Adrenal gland (tissue), 12 donors: ENCODE measurements around the gene SLC25A34. TPM values are rescaled to one million over a fixed set of nuclear protein-coding genes. Genes with fewer than 3 reads are reported as not detected.

Experiments used
- DNase-seq, 7 donors: peaks; one replicate each; pipeline ENCODE4 v3.0.0-alpha.2; 2019 to 2020
- H3K27ac ChIP-seq, 5 donors: fragments of 200-600 bp; sonication (generic) in 4 of 5; 1 replicate in 3 of 5; 2 replicates in 2 of 5; pipeline versions ENCODE4 v1.5.1 to v1.8.0; 2016 to 2020; ENCODE audit warnings: mild to moderate bottlenecking in 1 of 5
- H3K27me3 ChIP-seq: fragments of 200-600 bp; 2 replicates; pipeline ENCODE4 v1.8.0; 2021
- H3K36me3 ChIP-seq, 2 donors: fragments of 200-600 bp; replicated peaks in 1 of 2; 1 replicate in 1 of 2; 2 replicates in 1 of 2; pipeline versions ENCODE4 v1.5.1 to v1.8.0; 2018 to 2022
- H3K4me1 ChIP-seq, 2 donors: fragments of 200-600 bp; replicated peaks in 1 of 2; 1 replicate in 1 of 2; 2 replicates in 1 of 2; pipeline versions ENCODE4 v1.5.1 to v1.8.0; 2018 to 2021
- H3K4me3 ChIP-seq, 4 donors: fragments of 200-600 bp; sonication (generic) in 3 of 4; one replicate each; pipeline ENCODE4 v1.5.1; 2016 to 2018
- H3K9me3 ChIP-seq, 3 donors: fragments of 200-600 bp; sonication (generic) in 1 of 3; replicated peaks in 1 of 3; 1 replicate in 2 of 3; 2 replicates in 1 of 3; pipeline versions ENCODE4 v1.5.1 to v1.8.0; 2016 to 2021
- POLR2A ChIP-seq, 2 donors: fragments of 450-650 bp; IDR thresholded peaks; one replicate each; pipeline ENCODE4 v1.6.1; 2017; ENCODE audit warnings: antibody characterized with exemption in 2 of 2, mild to moderate bottlenecking in 2 of 2, moderate library complexity in 1 of 2
- WGBS, 4 donors: extraction: QIAGEN DNeasy Blood & Tissue Kit in 2 of 4; methylation state at CpG; one replicate each; pipeline versions ENCODE4 v1.1.5 to v1.1.7; 2013 to 2017; 5-methylcytosine and 5-hydroxymethylcytosine counted together
- intact Hi-C, 2 donors: fragments of 100-400 bp; cut with DNase I; formaldehyde crosslinking; loops; one replicate each; pipeline versions ENCODE4 v1.14.1 to v1.15.0; 2022 to 2023
- polyA plus RNA-seq, 3 donors: library from polyadenylated mRNA; stranded (reverse); fragments of 200-250 nt in 2 of 3; fragments of 350-450 nt in 1 of 3; fragmentation: Illumina TruSeq in 1 of 3; extraction: RNeasy Lipid Tissue Mini Kit (QIAGEN cat#74804) in 1 of 3; gene quantifications; one replicate each; pipeline ENCODE4 v1.2.3, GENCODE V29; 2013 to 2014
- total RNA-seq, 9 donors: library from RNA; depleted of rRNA in 4 of 9; stranded (reverse); fragments of >200 nt in 4 of 9; fragments of 120-200 nt in 1 of 9; fragmentation: NEBNext Ultra II Directional in 1 of 9; extraction: Animal tissue kit (Norgen Biotek cat#: 25700) in 1 of 9; gene quantifications; one replicate each; pipeline versions ENCODE4 v1.1.0 to v1.2.4, GENCODE V29; 2013 to 2023
- TF ChIP-seq, protein P1 (sequence below), 6 experiments: fragments of 450-650 bp in 4 of 6; fragments of 200-600 bp in 2 of 6; sonication (generic) in 1 of 6; IDR thresholded peaks; 1 replicate in 5 of 6; 2 replicates in 1 of 6; pipeline versions ENCODE4 v1.5.1 to v1.8.0; 2016 to 2021; ENCODE audit warnings: antibody characterized with exemption in 6 of 6, mild to moderate bottlenecking in 2 of 6, moderate library complexity in 1 of 6
- donor health status: healthy with polysubstance abuse.
- donor health status: Bipolar disorder and iron deficiency.
- donor health status: DM: yes; HTN: yes; CAD: no.
- donor health status: DM: no; HTN: no; CAD: no.
- donor health status: DM: no; HTN: no; CAD: no.
- donor health status: DM: yes; HTN: yes; CAD: no.

The SLC25A34 gene
- total and polyA plus RNA-seq, 12 donors: 0.44 to 12.3 (median 5.7) TPM

GRCh38 chr1:15706751-15707150 lies 29.3 kb upstream of the SLC25A34 start:
- 88 to 94% (median 91%) methylated on average over 5 to 7 of the region's 7 CpGs for WGBS, 4 donors
- intact Hi-C loops: no loop called here
- no peak for TF ChIP-seq POLR2A (IDR thresholded peaks at IDR 0.05)
- TF ChIP-seq, protein P1, sequence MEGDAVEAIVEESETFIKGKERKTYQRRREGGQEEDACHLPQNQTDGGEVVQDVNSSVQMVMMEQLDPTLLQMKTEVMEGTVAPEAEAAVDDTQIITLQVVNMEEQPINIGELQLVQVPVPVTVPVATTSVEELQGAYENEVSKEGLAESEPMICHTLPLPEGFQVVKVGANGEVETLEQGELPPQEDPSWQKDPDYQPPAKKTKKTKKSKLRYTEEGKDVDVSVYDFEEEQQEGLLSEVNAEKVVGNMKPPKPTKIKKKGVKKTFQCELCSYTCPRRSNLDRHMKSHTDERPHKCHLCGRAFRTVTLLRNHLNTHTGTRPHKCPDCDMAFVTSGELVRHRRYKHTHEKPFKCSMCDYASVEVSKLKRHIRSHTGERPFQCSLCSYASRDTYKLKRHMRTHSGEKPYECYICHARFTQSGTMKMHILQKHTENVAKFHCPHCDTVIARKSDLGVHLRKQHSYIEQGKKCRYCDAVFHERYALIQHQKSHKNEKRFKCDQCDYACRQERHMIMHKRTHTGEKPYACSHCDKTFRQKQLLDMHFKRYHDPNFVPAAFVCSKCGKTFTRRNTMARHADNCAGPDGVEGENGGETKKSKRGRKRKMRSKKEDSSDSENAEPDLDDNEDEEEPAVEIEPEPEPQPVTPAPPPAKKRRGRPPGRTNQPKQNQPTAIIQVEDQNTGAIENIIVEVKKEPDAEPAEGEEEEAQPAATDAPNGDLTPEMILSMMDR (IDR thresholded peaks at IDR 0.05): no peak
- no peaks in the 10 kb centered on the region for H3K9me3 ChIP-seq
- H3K36me3 ChIP-seq: no peaks in the 10 kb centered on the region
- H3K4me3 ChIP-seq: no peak overlapping the region
- no peaks in the 10 kb centered on the region for H3K27me3 ChIP-seq
- no peak for DNase-seq
- no peak overlapping the region for H3K27ac ChIP-seq
- peaks cover 21 to 34% of the 10 kb centered on the region in 2 donors for H3K4me1 ChIP-seq

DNA sequence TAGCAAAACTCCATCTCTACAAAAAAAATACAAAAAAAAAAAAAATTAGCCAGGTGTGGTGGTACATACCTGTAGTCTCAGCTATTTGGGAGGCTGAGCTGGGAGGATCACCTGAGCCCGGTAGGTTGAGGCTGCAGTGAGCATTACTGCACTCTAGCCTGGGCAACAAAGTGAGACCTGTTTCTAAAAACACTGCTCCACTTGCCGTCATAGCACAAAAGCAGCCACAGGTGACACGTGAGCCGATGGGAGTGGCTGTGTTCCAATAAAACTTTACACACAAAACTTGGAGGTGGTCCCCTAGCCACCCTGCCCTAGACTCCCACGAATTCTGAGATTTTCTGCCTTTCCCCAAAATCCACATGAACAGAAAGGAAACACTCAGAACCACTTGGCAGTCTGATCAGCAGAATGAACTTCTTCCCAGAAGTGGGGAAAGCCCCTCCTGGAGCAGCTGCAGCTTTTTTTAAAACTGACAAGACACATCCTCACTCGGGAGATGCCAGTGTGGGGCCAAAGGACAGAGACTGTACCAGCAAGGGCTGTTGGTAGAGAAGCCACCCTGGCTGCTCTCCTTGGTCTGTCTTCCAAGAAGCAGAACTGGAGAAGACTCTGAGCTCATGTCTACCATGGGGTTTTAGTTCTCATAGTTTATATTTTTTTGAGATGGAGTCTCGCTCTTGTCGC lies 28.7 kb upstream of the SLC25A34 start:
- DNase-seq: no peak
- Histone ChIP-seq H3K4me1 (peaks cover 21 to 30% of the 10 kb centered on the region in 2 donors), H3K27ac (no peak overlapping the region), H3K27me3 (no peaks in the 10 kb centered on the region), H3K4me3 (no peak overlapping the region), H3K36me3 (no peaks in the 10 kb centered on the region), H3K9me3 (no peaks in the 10 kb centered on the region)
- 72 to 92% (median 84%) methylated on average over 7 to 8 of the region's 8 CpGs for WGBS, 4 donors
- intact Hi-C loops: no loop called here
- TF ChIP-seq POLR2A (IDR thresholded peaks at IDR 0.05): no peak
- TF ChIP-seq, protein P1 (IDR thresholded peaks at IDR 0.05): no peak

GRCh38 chr1:15708486-15709137 lies 27.4 kb upstream of the SLC25A34 start:
- 78 to 83% (median 81%) methylated on average over 15 of the region's 15 CpGs for WGBS, 4 donors
- no peak overlapping the region for H3K4me3 ChIP-seq
- TF ChIP-seq, protein P1 (IDR thresholded peaks at IDR 0.05): no peak
- TF ChIP-seq POLR2A (IDR thresholded peaks at IDR 0.05): no peak
- H3K4me1 ChIP-seq: peaks cover 12 to 18% of the 10 kb centered on the region in 2 donors
- no peaks in the 10 kb centered on the region for H3K27me3 ChIP-seq
- no peaks in the 10 kb centered on the region for H3K36me3 ChIP-seq
- intact Hi-C loops: no loop called here
- no peaks in the 10 kb centered on the region for H3K9me3 ChIP-seq
- DNase-seq: no peak
- no peak overlapping the region for H3K27ac ChIP-seq

GRCh38 chr1:15709226-15709625 lies 26.8 kb upstream of the SLC25A34 start:
- no peak for DNase-seq
- no peak overlapping the region for H3K4me3 ChIP-seq
- no peaks in the 10 kb centered on the region for H3K27me3 ChIP-seq
- H3K27ac ChIP-seq: no peak overlapping the region
- TF ChIP-seq, protein P1 (IDR thresholded peaks at IDR 0.05): no peak
- TF ChIP-seq POLR2A (IDR thresholded peaks at IDR 0.05): no peak
- no peaks in the 10 kb centered on the region for H3K9me3 ChIP-seq
- no peaks in the 10 kb centered on the region for H3K36me3 ChIP-seq
- WGBS, 4 donors: 92 to 94% (median 93%) methylated on average over 4 of the region's 4 CpGs
- intact Hi-C loops: no loop called here
- peaks cover 7 to 13% of the 10 kb centered on the region in 2 donors for H3K4me1 ChIP-seq
